Panc1 (cell line): ENCODE measurements around the gene CRIP1. TPM values are rescaled to one million over a fixed set of nuclear protein-coding genes. Genes with fewer than 3 reads are reported as not detected.

Source experiments
- ATAC-seq: fragments of 200-7000 bp; cut with Tn5 transposase; 2 replicates; pipeline ENCODE4 v1.9.1; 2020; ENCODE audit warnings: mild to moderate bottlenecking, moderate library complexity
- BruUV-seq: library from RNA; stranded (reverse); fragments of 400-500 nt; replicated peaks from 2 replicates; lab custom pipeline; 2021; lab: Mats Ljungman, UMichigan
- CTCF ChIA-PET: fragments of 300-600 bp; sonication (Branson Sonifier 250); formaldehyde crosslinking; loops from one replicate; lab custom pipeline; 2022; ENCODE audit warnings: antibody characterized with exemption; lab: Charles Lee
- POLR2A ChIA-PET: fragments of 300-600 bp; sonication (Branson Sonifier 250); formaldehyde crosslinking; loops from one replicate; lab custom pipeline; 2022; ENCODE audit warnings: antibody characterized with exemption; lab: Charles Lee
- DNase-seq: peaks from one replicate; pipeline ENCODE4 v3.0.0-alpha.2; 2010; ENCODE audit warnings: low read depth, low spot score
- H3K27ac ChIP-seq: 2 replicates; pipeline ENCODE4 v1.5.1; 2011; ENCODE audit warnings: mild to moderate bottlenecking, low read length, inconsistent platforms
- H3K27me3 ChIP-seq: fragments of 200-500 bp; sonication (Bioruptor generic); 2 replicates; pipeline ENCODE4 v1.6.0; 2014; ENCODE audit warnings: low read length, inconsistent platforms; ENCODE audit not compliant: control insufficient read depth, insufficient read depth
- H3K36me3 ChIP-seq: fragments of 200-500 bp; sonication (Bioruptor generic); 2 replicates; pipeline ENCODE4 v1.5.1; 2014; ENCODE audit warnings: inconsistent platforms, mild to moderate bottlenecking, low read length, moderate library complexity; ENCODE audit not compliant: control insufficient read depth, insufficient read depth
- H3K4me1 ChIP-seq: 2 replicates; pipeline ENCODE4 v1.5.1; 2011; ENCODE audit warnings: inconsistent platforms, mild to moderate bottlenecking, low read length, moderate library complexity; ENCODE audit not compliant: control insufficient read depth, insufficient read depth
- H3K4me3 ChIP-seq, 2 experiments: 2 replicates each; pipeline ENCODE4 v1.5.1; 2011 to 2012; ENCODE audit warnings: low read depth in 2 of 2, low read length in 2 of 2, mild to moderate bottlenecking in 2 of 2, inconsistent platforms in 1 of 2, moderate library complexity in 1 of 2
- H3K9me3 ChIP-seq: fragments of 200-500 bp; sonication (Bioruptor generic); 2 replicates; pipeline ENCODE4 v1.5.1; 2014; ENCODE audit warnings: low read depth, mild to moderate bottlenecking, inconsistent platforms, low read length, moderate library complexity; ENCODE audit not compliant: control insufficient read depth, insufficient read depth
- CTCF ChIP-seq: fragments of 450-650 bp; IDR thresholded peaks from 2 replicates; pipeline ENCODE4 v1.5.1; 2017; ENCODE audit warnings: mild to moderate bottlenecking
- POLR2AphosphoS5 ChIP-seq: IDR thresholded peaks from 2 replicates; pipeline ENCODE4 v1.6.1; 2012; ENCODE audit warnings: mild to moderate bottlenecking, low read depth, low read length, moderate library complexity
- REST ChIP-seq, 2 experiments: IDR thresholded peaks; 2 replicates each; pipeline ENCODE4 v1.6.1; 2011 to 2012; ENCODE audit warnings: low read depth in 2 of 2, control low read depth in 1 of 2, low read length in 1 of 2, mild to moderate bottlenecking in 1 of 2, moderate library complexity in 1 of 2; ENCODE audit not compliant: insufficient read depth in 1 of 2
- SIN3A ChIP-seq: IDR thresholded peaks from 2 replicates; pipeline ENCODE4 v1.6.1; 2012; ENCODE audit warnings: low read depth, mild to moderate bottlenecking, low read length, moderate library complexity, borderline replicate concordance; ENCODE audit not compliant: insufficient read depth
- TCF7L2 ChIP-seq: IDR thresholded peaks from 2 replicates; pipeline ENCODE4 v1.6.1; 2011; ENCODE audit warnings: mild to moderate bottlenecking, low read depth, low read length, inconsistent platforms
- in situ Hi-C: cut with HindIII; loops from 2 replicates; pipeline ENCODE4 v1.10.0; 2016; ENCODE audit warnings: low sequenced_read_pairs, low pct_unique_long_range_greater_than_20kb
- intact Hi-C: fragments of 100-400 bp; cut with micrococcal nuclease; formaldehyde crosslinking; loops from one replicate; pipeline ENCODE4 v1.10.0; 2022; ENCODE audit not compliant: unreplicated experiment
- total RNA-seq: library from RNA; stranded (reverse); gene quantifications from one replicate; pipeline ENCODE4 v1.2.1, GENCODE V29; 2021; ENCODE audit not compliant: unreplicated experiment

CRIP1 gene
- total RNA-seq, 1 experiment from 2014 or later = 1,056 TPM

GRCh38 chr14:105492971-105493871, 6.5 kb downstream of the CRIP1 start:
- intact Hi-C loops = no loop called here
- Histone ChIP-seq H3K27ac (no peak overlapping the region), H3K4me3 (no peak overlapping the region), H3K4me1 (peaks cover 7% of the 10 kb centered on the region), H3K27me3 (no peaks in the 10 kb centered on the region), H3K36me3 (no peaks in the 10 kb centered on the region), H3K9me3 (no peaks in the 10 kb centered on the region)
- no peak for TF ChIP-seq SIN3A
- TF ChIP-seq POLR2AphosphoS5 = no peak
- no peak for TF ChIP-seq CTCF
- no peak for TF ChIP-seq REST (IDR thresholded peaks at IDR 0.05; ENCODE audit: insufficient read depth in 1 of 2, low read depth in 2 of 2, low read length in 1 of 2)
- TF ChIP-seq TCF7L2 = no peak
- in situ Hi-C loops = no loop called here
- ChIA-PET POLR2A (no interaction called here), CTCF (no interaction called here)
- no TSS peak for BruUV-seq
- DNase-seq (no peak), ATAC-seq (no peak)

DNA sequence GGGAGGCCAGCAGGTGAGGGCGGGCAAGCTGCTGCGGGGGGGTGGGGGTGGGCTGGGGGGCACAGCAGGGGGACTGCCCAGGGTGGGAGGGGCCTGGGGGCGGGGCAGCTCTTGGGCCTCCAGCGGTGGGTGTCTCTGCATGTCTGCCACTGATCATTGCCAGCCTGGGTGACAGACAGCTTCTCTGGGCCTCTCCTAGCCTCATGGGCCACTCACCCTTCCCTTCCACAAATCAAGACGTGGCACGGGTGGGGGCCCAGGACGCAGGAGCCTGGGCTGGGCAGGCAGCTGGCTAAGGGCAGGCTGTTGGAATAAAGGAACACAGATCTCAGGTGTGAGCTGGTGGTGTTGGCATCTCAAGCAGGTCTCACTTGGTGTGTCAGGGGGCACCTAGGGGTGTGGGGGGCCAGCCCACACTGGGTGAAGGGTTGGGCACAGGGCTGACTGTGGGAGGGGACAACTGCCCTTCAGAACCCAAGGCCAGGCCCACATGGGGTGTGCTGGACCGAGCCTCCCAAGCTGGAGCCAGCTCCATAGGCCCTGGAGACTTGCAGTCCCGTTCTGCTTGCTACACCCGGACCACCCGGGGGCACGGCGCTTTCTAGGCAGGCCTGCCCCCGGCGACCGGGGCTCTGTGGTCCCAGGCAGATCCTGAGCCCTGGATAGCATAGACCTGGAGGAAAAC, 7.4 kb downstream of the CRIP1 start:
- ChIA-PET CTCF (no interaction called here), POLR2A (no interaction called here)
- in situ Hi-C loops = no loop called here
- Histone ChIP-seq H3K27me3 (no peaks in the 10 kb centered on the region), H3K4me3 (no peak overlapping the region), H3K9me3 (no peaks in the 10 kb centered on the region), H3K36me3 (no peaks in the 10 kb centered on the region), H3K27ac (no peak overlapping the region), H3K4me1 (peaks cover 7% of the 10 kb centered on the region)
- no TSS peak for BruUV-seq
- TF ChIP-seq TCF7L2 = no peak
- TF ChIP-seq CTCF = no peak
- intact Hi-C loops = no loop called here
- no peak for ATAC-seq
- no peak for DNase-seq
